ENCODE data around the gene ALG9.

- TF ChIP-seq CTCF (IDR thresholded peaks at IDR 0.05) (no peak), POLR2A (IDR thresholded peaks at IDR 0.05) (no peak)
Observed at GRCh38 chr11:111749646-111750045, 121.7 kb downstream of the ALG9 start.

Measured in ovary (tissue), 3 donors.